ENCODE data around the gene CTU2.

CTU2 gene

DNA sequence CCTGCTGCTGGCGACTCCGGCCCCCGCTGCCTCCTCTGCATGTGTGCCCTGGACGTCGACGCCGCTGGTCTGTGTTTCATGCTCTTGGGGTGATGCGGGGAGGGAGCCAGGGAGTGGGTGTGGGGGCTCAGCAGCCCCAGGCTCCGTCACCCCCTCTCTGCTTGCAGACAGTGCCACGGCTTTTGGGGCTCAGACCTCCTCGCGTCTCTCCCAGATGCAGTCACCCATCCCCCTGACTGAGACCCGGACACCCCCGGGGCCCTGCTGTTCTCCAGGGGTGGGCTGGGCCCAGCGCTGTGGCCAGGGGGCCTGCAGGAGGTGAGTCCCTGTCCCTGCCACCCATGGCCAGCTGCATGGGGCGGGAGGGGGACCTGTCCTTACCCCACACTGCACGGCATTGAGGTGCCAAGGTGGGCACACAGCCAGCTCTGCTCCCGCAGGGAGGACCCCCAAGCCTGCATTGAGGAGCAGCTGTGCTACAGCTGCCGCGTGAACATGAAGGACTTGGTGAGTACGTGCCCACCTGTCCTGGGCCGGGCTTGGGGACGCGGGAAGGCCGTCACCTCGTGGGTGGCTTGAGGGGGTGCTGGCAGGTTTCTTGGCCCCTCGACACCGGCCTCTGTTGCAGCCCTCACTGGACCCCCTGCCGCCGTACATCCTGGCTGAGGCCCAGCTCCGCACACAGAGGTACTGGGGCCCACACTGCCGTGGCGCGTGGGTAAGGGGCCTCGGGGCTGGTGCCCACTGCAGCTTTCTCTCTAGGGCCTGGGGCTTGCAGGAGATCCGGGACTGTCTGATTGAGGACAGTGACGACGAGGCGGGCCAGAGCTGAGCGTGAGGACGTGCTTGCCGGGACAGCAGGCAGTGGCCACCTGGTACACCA is 8.4 kb downstream of the CTU2 start:
- DNase-seq (ENCODE audit: low spot score) = no peak

DNA sequence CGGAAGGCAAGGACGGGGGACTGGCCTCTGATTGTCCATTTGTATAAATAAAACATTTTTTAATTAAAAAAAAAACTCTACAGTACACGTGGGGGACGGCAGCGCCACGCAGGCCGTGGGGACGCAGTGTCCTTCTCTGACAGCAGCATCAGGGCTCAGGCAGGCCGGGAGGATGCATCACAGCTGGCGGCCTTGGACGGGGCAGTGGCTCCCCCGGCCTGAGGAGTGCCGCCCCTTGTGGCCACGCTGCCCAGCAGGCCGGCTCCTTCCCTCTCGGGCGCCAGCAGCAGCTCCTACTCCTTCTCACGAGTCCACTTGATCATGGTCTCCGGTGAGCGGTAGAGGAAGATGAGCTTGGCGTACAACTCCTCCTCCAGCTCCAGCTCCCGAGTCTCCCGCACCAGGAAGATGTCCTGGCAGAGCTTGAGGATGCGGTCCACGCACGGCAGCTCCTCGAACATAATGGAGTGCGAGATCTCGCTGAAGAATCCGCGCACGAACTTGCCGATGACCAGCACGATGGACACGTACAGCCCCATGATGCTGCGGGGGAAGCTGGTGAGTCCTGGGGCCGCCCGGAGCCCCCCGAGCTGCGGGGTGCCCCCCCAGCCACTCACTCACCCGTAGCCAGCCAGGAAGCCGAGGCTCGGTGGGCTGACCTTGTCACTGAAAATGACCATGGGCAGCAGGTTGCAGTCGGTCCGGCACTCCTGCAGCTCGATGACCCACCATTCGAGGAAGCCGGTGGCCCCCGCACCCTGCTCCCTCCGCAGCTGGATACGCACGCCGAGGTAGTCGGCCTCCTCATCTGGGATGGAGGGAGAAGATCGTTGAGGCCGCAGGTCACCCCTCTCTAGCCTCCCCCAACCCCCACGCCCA is 9.2 kb downstream of the CTU2 start:
- no peak for DNase-seq (ENCODE audit: low spot score)

DNA sequence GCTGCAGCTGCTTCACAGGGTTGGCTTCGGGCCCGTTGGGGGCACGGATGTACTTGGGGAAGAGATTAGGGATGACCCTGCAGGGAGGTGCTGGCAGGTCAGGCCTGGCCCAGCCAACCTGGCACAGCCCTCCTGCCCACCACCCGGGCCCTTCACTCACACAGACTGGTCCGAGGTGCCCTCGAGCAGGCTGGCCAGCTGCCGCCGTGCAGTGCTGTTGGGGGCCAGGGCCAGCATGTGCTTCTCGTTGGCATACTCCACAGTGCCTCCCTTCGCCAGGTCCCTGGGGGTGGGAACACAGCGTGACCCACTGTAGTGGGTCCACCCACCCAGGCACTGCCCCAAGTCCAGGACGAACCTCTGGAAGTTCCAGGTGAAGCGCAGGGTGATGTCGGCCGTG is 9.9 kb downstream of the CTU2 start:
- no peak for DNase-seq (ENCODE audit: low spot score)

DNA sequence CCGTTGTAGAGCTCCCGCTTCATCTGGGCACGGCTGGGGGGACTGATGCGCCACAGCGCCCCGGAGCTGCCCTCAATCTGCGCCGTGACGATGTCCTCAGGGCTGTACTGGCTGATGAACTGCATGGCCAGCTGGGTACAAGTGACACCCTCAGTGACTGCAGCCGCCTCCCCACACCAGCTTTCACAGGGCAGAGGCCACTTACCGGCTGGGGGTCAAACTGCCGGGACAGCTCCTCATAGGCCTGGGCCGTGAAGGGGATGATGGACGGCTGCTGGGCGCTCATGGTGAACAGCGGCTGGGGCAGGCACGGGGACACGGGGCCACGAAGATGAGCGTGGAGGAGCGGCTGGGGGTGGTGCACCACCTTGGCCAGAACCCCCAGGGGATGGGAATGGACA is 10.3 kb downstream of the CTU2 start:
- DNase-seq (ENCODE audit: low spot score) = no peak

DNA sequence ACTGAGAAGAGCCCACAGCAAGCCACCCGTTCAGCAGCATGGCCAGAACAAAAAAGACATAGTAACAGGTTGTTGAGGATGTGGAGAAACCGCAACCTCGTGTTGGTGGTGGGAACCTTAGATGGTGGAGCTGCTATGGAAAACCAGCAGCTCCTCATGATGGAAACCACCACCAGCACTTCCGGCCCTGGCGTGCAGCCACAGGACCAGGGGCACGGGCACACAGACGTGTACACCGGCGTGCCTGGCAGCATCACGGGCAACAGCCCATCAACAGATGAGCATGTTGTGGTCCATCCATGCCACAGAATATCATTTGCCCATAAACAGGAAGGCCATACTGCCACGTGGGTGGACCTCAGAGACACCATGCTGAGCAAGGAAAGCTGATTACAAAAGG is 11.9 kb downstream of the CTU2 start:
- no peak for DNase-seq (ENCODE audit: low spot score)

DNA sequence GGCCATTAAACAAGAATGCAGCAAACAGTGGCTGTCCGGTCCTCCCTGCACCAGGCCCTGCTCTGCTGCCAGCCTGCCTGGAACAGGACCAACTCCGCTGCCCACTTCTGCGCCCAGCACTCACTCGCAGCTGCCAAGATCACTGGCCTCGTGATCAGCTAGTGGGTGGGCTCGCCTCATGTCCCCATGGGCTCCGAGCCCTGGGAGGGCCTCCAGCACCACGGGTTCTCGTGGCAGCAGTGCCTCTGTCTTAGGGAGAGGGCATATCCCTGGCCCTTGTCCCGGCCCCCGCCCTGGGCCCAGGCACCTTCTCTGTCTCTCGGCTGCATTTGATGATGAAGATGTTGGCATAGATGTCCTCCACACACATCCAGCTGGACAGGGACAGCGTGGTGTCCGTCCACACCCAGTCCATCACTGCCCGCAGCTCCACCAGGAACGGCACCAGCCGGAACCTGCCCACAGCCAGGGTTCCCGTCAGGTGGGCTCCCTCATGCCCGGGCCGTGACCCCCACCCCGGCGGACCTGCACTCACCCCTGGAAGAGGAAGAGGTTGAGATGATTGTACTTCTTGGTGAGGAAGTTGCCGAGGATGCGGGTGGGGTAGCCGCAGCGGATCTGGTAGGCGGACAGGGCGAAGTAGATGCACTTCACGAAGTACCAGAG is 13.1 kb downstream of the CTU2 start:
- no peak for DNase-seq (ENCODE audit: low spot score)

DNA sequence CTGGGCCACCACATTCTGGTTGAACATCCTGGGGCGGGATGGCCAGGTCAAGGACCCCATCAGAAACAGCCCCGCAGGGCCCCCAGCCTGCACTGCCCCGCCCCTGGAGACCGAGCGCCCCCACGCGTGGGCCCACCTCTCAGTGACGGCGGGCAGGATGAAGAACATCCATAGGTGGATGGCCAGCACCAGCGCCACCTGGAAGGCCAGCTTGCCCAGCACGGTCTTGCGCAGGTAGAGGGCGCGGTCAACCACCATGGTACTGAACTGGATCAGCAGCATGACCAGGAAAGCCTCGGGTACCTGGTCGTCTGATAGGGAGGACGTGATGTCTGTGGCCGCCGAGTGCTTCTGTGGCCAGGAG is 13.6 kb downstream of the CTU2 start:
- no peak for DNase-seq (ENCODE audit: low spot score)

DNA sequence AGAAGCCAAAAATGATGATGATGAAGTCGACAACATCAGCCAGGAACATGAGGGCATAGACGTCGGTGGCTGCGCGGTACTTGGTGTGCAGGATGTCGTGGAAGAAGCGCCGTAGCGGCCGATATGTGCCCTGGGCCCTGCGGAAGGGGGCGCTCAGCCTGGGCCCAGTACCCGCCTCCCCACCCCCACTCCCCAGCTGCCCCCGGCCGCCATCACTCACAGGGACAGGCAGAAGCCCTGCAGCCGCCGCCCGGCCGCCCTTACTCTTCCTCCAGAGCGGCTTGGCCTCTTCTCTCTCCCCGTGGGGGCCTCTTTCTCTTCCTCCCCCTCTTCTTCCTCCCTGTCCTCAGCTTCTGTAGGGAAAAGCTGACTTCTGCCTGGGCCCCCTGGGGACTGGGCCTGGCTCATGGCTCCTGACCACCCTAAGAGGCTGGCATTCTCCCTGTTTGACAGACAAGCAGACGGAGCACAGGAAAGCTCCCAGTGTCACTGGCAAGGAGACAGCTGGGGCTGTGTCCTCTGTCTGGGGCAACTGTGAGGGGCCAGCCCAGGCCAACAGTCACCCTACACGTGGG is 14.2 kb downstream of the CTU2 start:
- no peak for DNase-seq (ENCODE audit: low spot score)

DNA sequence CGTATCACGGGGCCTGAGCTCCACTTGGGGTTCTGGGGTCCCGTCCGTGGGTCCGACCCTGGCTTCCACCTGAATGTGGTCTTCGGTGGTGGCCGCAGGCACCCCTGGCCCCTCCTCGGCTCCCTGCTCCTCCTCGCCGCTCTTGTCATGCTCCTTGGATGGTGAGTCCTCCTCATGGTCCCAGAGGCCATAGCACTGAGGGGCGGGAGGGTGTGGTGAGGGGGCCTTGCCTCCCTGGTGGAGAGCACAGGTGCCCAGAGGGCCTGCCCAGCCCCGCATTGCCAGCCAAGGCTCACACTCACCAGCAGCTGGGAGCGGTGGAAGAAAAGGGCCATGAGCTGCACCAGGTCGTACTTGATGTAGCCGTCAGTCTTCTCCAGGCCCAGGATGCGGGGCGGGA is 14.9 kb downstream of the CTU2 start:
- DNase-seq (ENCODE audit: low spot score) = no peak

DNA sequence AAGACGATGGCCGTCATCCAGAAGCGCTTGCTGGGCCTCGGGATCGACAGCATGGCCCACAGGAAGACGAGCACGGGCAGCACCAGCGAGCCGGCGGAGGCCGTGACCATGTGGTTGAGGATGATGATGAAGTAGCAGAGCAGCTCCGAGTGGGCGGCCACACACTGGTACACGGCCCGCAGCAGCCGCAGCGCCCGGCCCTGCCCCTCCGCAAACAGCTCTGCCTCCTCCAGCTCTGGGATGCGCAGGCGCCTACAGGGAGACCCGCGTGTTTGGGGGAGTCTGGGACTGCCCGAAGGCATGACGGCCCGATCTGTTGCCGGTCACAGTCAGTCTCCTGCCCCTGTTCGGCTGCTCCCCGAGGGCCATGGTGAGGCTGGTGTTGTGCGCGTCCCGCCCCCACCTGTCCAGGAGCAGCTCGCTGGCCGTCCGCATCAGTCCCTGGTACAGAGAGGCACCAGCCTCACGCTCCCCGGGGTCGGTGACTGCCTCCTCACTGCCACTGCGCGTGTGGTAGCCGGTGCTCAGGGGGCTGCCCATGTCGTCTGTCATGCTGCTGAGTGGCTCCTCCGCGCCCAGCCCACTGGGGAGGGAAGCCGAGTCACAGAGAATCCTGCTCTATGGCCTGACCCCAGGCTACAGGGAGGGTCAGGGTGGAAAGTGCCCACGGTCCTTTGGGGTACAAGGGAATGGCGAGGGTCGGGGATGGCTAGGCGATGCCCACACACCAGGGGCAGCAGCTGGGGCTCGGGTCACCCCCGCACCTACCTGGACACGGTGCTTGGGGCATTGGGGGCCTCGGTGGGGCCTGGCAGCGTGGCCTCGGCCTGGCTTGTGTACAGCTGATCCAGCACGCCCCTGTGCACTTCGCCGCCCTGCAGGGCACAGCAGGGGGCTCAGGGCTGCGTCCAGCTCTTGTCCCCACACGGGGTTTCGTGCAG is 15.8 kb downstream of the CTU2 start:
- no peak for DNase-seq (ENCODE audit: low spot score)

DNA sequence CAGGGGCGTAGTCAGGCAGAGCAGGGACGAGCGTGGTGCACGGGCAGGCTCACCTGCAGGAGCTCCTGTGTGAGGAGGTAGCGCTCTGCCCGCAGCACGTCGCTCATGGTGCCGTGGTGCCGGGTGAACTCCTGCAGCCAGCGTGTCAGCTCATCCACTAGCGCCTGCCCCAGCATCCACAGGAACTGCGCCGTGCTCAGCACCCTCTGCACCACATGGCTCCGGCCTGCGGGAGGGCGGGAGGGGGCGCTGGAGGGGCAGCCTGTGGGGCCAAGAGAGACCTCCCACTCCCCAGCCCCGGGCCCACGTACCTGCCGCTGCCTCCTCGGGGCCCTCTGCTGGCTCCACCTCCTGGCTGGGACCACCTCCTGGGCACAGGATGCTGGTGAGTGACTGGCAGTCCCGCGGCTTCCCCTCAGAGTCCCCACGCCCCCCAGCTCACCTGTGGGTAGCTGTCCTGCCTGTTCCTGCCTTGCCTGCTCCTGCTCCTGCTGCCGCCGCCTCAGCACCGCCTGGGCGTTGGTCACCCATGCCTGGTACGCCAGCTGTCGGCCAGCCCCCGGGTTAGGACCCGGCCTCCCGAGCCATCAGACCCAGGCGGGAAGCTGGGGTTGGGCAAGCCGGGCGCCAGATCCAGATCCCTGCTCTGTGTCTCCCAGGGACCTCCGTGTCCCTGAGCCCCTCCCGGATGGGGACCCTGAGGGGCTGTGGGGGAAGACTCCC is 16.6 kb downstream of the CTU2 start:
- DNase-seq (ENCODE audit: low spot score) = no peak

DNA sequence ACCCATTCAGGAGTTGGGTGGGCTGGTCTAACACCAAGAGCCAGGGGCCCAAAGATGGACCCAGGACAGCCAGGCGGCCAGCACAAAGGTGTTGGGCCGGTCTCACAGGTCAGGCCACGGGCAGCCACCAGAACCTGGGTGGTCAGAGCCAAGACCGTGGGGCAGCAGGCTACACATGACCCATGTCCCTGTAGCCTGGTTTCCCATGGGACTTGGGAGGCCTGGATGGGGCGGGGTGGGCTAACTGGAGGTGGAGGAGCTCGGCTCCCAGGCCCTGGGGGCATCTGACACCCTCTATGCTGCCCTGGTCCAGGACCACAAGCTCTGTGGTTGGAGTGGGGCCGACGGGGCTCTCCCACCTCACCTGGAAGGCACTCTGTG is 17.2 kb downstream of the CTU2 start:
- DNase-seq (ENCODE audit: low spot score) = no peak

DNA sequence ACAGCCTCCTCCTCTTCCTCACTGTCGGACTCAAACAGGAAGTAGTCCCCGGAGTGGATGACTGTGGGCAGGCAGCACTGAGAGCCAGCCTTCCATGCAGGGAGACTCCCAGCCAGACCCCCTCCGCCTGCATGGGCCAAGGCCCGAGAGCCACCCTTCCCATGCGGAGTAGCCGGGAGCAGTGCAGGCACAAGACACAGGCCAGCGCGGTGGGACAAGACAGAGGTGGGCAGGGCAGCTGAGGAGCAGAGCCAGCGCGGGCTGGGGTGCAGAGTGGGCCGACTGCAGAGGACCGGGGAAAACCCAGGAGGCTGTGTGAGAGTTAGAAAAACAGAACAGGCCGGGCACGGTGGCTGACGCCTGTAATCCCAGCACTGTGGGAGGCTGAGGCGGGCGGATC is 17.6 kb downstream of the CTU2 start:
- no peak for DNase-seq (ENCODE audit: low spot score)

DNA sequence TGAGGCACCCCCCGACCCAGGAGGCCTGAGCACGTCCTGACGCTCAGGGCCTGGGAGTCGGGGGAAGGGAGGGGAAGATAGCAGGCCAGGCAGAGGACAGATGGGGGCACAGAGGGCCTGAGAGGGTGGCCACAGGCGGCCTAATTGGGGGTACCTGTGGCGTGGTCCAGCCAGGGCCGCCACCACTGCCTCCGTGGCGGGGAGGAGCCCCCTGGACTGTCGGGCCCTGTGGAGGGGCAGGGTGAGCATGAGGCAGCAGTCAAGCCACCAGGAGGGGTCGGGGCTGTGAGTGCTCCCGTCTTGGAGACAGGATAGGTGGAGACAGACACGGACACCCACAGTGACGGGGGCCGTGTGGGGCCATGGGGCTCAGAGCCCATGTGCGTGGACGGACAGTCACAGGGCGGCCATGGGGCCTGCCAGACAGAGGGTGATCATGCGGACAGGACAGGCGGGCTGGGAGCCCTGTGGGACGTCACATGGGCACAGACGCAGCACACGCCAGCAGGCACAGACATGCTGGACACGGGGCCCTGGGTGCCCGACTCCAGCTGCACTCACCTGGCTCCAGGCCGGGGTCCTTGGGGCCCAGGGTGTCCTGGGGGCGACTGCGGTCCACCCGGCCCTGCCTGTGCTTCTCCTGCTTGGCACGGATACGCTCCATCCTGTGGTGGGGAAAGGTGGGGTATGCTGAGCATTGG is 18.7 kb downstream of the CTU2 start:
- DNase-seq (ENCODE audit: low spot score) = no peak

DNA sequence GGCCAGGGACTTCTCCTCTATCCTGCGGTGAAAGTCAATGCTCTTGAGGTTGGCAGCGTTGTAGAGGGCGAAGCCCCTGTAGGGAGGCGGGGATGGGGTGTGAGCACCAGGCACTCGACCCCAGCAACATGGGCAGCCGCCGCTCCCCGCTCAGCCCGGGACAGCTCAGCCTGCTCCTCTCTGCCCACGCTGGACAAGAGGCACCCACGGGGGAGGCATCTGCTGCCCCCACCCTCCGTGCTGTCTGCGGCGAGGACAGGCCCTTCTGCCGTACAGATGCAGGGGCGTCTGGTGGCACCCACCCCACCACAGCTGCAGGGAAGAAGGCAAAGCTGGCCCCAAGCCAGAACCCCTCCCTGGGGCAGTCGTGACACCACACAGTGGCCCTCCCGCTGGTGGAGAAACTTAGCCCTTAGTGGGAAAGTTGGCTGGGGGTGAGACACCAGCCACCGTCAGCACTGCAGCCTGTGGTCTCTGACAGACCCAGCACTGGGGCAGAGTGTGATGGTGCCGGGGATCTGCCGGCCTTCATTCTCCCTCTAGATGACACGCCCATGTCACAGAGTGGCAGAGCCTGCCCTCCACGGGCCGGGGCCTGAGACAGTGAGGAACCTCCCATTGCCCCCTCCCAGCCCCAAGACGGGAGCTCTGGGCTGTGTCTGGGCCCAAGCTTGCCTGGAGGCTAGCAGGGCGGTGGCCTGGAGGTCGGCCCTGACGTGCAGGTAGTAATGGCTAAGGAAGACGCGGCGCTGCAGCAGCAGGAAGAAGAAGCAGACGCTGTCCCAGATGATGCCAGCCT is 19.5 kb downstream of the CTU2 start:
- DNase-seq (ENCODE audit: low spot score) = no peak

DNA sequence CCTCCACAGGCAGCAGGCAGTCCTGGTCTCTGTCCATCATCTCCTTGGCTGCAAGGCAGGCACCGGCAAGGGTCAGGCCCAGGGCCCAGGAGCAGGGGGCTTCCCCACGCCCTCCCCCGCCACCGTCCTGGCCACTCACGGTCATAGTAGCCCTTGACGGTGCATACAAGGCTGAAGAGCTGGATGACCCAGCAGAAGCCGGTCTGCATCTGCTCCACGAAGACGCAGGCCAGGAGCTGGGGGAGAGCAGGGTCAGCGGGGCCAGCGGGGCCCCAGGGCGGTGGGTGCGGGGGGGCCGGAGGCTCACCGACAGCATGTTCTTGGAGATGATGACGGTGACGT is 20.1 kb downstream of the CTU2 start:
- DNase-seq (ENCODE audit: low spot score) = no peak

DNA sequence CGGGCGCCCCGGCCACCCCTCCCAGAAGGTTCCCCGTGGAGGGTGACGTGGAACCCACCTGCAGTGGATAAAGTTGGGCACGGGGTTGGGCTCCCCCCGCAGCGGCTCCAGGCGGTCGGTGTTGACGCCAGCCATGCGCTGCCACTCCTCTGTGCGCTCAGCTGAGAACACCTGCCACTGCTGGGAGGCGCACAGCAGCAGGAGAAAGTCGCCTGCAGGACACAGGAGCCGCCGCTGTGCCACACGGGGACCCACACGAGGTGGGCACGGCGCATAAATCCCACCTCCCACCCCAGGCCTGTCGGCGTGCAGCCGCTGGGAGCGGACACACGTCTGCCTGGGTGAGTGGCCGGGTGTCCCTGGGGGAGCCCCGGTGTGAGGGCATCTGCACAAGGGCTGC is 20.7 kb downstream of the CTU2 start:
- DNase-seq (ENCODE audit: low spot score) = no peak

DNA sequence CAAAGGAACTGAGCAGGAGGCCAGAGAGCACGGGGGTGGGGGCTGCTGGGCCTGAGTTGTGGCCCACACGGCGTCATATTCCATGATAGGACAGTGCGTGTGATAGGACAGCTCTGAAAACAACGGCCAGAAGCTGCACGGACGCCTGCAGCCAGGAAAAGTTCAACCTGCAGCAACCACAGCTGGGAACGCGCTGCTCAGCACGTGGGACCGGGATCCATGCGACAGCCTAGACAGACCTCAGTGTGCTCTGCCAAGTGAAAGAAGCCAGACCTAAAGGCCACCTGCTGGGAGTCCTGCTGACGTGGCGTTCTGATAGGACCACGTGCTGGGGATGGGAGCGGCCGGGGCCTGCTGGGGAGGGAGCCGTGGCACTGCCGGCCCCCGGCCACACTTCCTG is 21.6 kb downstream of the CTU2 start:
- no peak for DNase-seq (ENCODE audit: low spot score)
